ENCODE data around the gene PALLD. TPM values are rescaled to one million over a fixed set of nuclear protein-coding genes. Genes with fewer than 3 reads are reported as not detected.

PALLD gene
- total RNA-seq, 1 experiment from 2014 or later, result 18.3 TPM

DNA sequence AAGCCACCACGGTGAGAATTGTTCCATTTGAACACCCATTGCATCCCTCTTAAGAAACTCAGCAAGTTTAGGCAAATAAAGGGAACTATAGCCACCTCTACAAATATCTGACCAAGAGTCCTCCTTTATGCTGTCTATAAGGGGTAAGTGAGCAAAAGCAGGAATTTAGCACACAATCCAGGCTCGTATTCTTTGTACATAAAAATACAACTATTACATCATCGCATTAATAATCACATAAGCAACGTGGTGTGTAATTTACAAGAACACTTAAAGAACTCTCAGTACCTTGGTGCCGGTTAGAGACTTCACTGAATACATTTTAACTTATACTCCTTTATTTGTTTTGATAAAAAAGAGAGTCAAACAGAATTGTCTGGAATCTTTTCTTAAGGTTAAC is 38.8 kb downstream of the PALLD start:
- H3K9ac ChIP-seq (ENCODE audit: extremely low read depth, insufficient read length, low read length), result no peak overlapping the region
- H3K27ac ChIP-seq (ENCODE audit: insufficient read length, low read depth, low read length), result no peak overlapping the region
- no peak overlapping the region for H3K4me2 ChIP-seq (ENCODE audit: insufficient read depth, insufficient read length, low read length)
- no peaks in the 10 kb centered on the region for H3K27me3 ChIP-seq (ENCODE audit: insufficient read depth, low read length)
- no CpG with 5 or more reads among the region's 5 CpGs for WGBS (ENCODE audit: extremely low coverage, insufficient read length, low lambda C conversion rate)
- H3K4me1 ChIP-seq (ENCODE audit: insufficient read depth, low read length), result no peaks in the 10 kb centered on the region
- H3K4ac ChIP-seq (ENCODE audit: low read depth, low read length), result no peak overlapping the region
- no peaks in the 10 kb centered on the region for H3K79me2 ChIP-seq (ENCODE audit: insufficient read depth, low read length)
- no peak overlapping the region for H3K18ac ChIP-seq (ENCODE audit: insufficient read length, low read depth, low read length)
- no peak overlapping the region for H2BK12ac ChIP-seq (ENCODE audit: insufficient read length, low read depth, low read length)
- no peak overlapping the region for H4K91ac ChIP-seq (ENCODE audit: insufficient read length, low read depth, low read length)
- no peaks in the 10 kb centered on the region for H3K9me3 ChIP-seq (ENCODE audit: control insufficient read depth, low read depth, low read length)
- H3K27me3 Mint-ChIP-seq (ENCODE audit: low read depth), result no peaks in the 10 kb centered on the region
- H3K56ac ChIP-seq (ENCODE audit: insufficient read length, low read depth, low read length), result no peak overlapping the region
- no peak overlapping the region for H3K23ac ChIP-seq (ENCODE audit: insufficient read length, low read depth, low read length)
- peaks cover 5 to 8% of the 10 kb centered on the region in 2 experiments for H3K4me1 Mint-ChIP-seq
- H2BK120ac ChIP-seq (ENCODE audit: low read depth, low read length, poor library complexity, severe bottlenecking), result no peak overlapping the region
- H2AFZ ChIP-seq (ENCODE audit: low read length), result no peak overlapping the region
- H4K20me1 ChIP-seq (ENCODE audit: control insufficient read depth, insufficient read depth, insufficient read length), result no peaks in the 10 kb centered on the region
- H2AK5ac ChIP-seq (ENCODE audit: insufficient read length, low read length), result no peak overlapping the region
- no peak for DNase-seq
- H3K27ac Mint-ChIP-seq, result no peak overlapping the region
- no peak overlapping the region for H3T11ph ChIP-seq (ENCODE audit: low read length)
- H4K5ac ChIP-seq (ENCODE audit: insufficient read length, low read depth, low read length), result no peak overlapping the region
- H3K79me1 ChIP-seq (ENCODE audit: insufficient read depth, low read depth, low read length, poor library complexity, severe bottlenecking), result no peaks in the 10 kb centered on the region
- H3K14ac ChIP-seq (ENCODE audit: insufficient read depth, low read length), result no peak overlapping the region
- no peak overlapping the region for H2BK20ac ChIP-seq (ENCODE audit: low read depth, low read length, poor library complexity, severe bottlenecking)
- H3K9me3 Mint-ChIP-seq, result no peaks in the 10 kb centered on the region
- H3K23me2 ChIP-seq (ENCODE audit: insufficient read length, low read depth, low read length, poor library complexity, severe bottlenecking), result no peaks in the 10 kb centered on the region
- no peaks in the 10 kb centered on the region for H3K36me3 Mint-ChIP-seq (ENCODE audit: insufficient read depth in 1 of 3, low read depth in 3 of 3)
- no peak for TF ChIP-seq CTCF (conservative IDR thresholded peaks at IDR 0.05)
- no peak overlapping the region for H2BK5ac ChIP-seq (ENCODE audit: insufficient read length, low read length)
- H3K4me3 Mint-ChIP-seq, result no peak overlapping the region
- H2BK15ac ChIP-seq (ENCODE audit: low read depth, low read length), result no peak overlapping the region
- H4K8ac ChIP-seq (replicated peaks; ENCODE audit: insufficient read length, low read depth, low read length), result no peak overlapping the region

Measured in H9 (cell line).